Measurements from ENCODE around the gene SLC38A10. TPM values are rescaled to one million over a fixed set of nuclear protein-coding genes. Genes with fewer than 3 reads are reported as not detected.

Gene SLC38A10
- total RNA-seq, 2 experiments from 2014 or later: 56.0 to 147 TPM

DNA sequence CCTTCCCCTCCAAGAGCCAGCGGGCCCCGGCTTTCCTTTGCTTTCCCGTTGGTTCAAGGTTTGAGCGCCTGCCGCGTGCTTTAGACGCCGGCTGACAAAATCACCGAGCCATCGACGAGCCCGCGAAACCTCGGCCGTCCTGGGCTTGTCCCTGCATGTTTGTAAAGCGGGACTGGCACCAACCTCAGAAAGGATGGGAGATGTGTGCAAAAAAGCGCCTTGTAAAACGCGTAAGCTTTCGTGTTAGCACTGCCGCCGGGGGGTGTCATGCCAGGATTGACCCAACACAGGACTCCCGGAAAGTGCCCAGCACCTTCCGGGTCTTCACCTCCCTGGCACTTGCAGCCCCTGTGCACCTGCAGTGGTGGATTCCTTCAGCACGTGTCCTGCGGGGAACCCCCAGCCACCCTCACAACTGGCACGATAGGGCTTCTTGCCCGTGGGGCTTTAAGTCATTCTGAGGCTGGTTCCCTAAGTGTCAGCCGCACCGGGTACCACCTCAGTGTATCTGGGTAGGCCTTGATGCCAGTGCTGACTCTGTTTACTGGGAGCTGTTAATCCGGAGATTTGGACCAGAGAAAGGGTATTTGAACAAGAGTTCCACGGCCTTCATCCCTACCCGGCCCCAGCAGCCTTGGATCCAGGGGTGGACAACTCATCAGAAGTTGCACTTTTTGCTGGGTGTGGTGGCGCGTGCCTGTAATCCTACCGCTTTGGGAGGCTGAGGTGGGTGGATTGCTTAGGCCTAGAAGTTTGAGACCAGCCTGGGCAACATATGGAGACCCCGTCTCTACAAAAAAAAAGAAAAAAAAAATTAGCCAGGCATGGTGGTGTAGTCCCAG, 55.2 kb downstream of the SLC38A10 start:
- Histone ChIP-seq H3K79me2 (ENCODE audit: insufficient read depth, low read depth, low read length) (peaks cover 30% of the 10 kb centered on the region), H3K9me2 (ENCODE audit: insufficient read depth, low read length) (no peaks in the 10 kb centered on the region), H2AFZ (ENCODE audit: low read length) (peak overlapping the region; percentile 1; the same call in 1 of the 2 replicates), H3K4me2 (ENCODE audit: low read length) (peak overlapping the region; percentile 82), H3K4me1 (ENCODE audit: insufficient read depth, low read length, poor library complexity, severe bottlenecking) (peaks cover 44% of the 10 kb centered on the region), H3K9me3 (ENCODE audit: low read length) (no peaks in the 10 kb centered on the region), H3K36me3 (ENCODE audit: insufficient read depth, low read length) (peaks cover 34% of the 10 kb centered on the region), H3K27ac (ENCODE audit: low read depth, low read length, poor library complexity, severe bottlenecking) (peak overlapping the region; percentile 61), H3K4me3 (ENCODE audit: low read depth, low read length, poor library complexity, severe bottlenecking) (peak overlapping the region; percentile 79), H4K20me1 (ENCODE audit: insufficient read depth, low read length) (peaks cover 5% of the 10 kb centered on the region; the same call in 1 of the 2 replicates)
- BruUV-seq (replicated peaks): no TSS peak
- ChIA-PET POLR2A (interaction anchor here (0.6 to 2.3 kb wide), 3 partner anchors 17 to 429 kb away, joined by 3 to 12 read pairs (median 3); partner anchors contain the start of gene CEP131), CTCF (ENCODE audit: unreplicated experiment) (interaction anchor here (1.2 kb wide), 1 partner anchor 97 kb away, joined by 7 read pairs; no protein-coding TSS in a partner anchor)
- peak; percentile 76 for DNase-seq (ENCODE audit: low spot score)
- intact Hi-C loops (cut with micrococcal nuclease; ENCODE audit: unreplicated experiment): loop anchor here (1.0 to 2.0 kb wide), 3 partner anchors 17 to 217 kb away; no protein-coding TSS in a partner anchor
- TF ChIP-seq EZH2phosphoT487 (IDR thresholded peaks at IDR 0.05; ENCODE audit: borderline replicate concordance, low read depth, low read length) (no peak), CTCF (conservative IDR thresholded peaks at IDR 0.05; ENCODE audit: low read length) (no peak)

DNA sequence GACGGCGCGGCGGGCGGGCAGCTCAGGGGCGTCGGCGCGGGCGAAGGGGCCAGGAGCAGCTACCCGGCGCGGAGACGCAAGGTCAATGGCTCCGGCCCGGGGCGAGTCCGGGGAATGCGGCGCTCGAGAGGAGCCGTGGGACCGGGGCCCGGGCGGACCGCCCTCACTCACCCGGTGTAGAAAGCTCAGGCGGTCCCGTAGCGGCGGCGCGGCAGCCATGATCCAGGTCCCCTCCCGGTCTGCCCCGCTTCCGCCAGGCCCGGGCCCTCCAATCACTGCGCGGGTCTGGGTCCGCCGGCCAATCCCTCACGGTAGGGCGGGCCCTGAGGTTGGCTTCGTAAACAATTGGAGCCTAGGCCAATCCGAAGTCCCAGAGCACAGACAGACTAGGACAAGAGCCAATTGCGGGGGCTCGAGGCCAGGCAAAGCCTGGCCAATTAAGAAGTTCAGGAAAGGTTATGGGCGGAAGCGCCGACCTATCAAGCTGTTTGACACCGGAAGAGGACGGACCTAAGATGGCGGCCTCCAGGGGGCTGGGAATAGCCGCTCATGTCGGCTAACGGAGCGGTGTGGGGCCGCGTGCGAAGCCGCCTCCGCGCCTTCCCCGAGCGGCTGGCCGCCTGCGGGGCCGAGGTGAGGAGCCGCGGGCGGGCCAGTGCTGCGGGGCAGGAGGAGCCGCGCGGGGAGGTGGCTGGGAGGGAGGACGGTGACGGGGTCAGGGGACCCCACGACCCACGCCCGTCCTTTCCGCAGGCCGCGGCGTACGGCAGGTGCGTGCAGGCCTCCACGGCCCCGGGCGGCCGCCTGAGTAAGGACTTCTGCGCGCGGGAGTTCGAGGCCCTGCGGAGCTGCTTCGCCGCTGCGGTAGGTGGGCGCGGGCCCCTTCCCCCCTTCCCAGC, 56.0 kb downstream of the SLC38A10 start, which contains the start of the genes NDUFAF8 and TEPSIN:
TSS of gene NDUFAF8 (plus strand) at position 504 of the 899 bp plus-strand sequence. CDS start at position 550, 46 bp downstream.
TSS of gene TEPSIN (minus strand) at position 241 of the 899 bp plus-strand sequence. CDS start at position 219, 22 bp downstream.
- Histone ChIP-seq H3K4me3 (ENCODE audit: low read depth, low read length, poor library complexity, severe bottlenecking) (peak within 1 kb of the TSS; percentile 79), H3K4me2 (ENCODE audit: low read length) (peak within 1 kb of the TSS; percentile 95), H3K36me3 (ENCODE audit: insufficient read depth, low read length) (peaks cover 34% of the 10 kb centered on the region), H4K20me1 (ENCODE audit: insufficient read depth, low read length) (peaks cover 5% of the 10 kb centered on the region; the same call in 1 of the 2 replicates), H3K9me2 (ENCODE audit: insufficient read depth, low read length) (no peaks in the 10 kb centered on the region), H3K79me2 (ENCODE audit: insufficient read depth, low read depth, low read length) (peaks cover 30% of the 10 kb centered on the region), H3K27ac (ENCODE audit: low read depth, low read length, poor library complexity, severe bottlenecking) (peak within 1 kb of the TSS; percentile 61), H3K4me1 (ENCODE audit: insufficient read depth, low read length, poor library complexity, severe bottlenecking) (peaks cover 35% of the 10 kb centered on the region), H2AFZ (ENCODE audit: low read length) (peak within 1 kb of the TSS; percentile 35), H3K9me3 (ENCODE audit: low read length) (no peaks in the 10 kb centered on the region)
- POLR2A ChIA-PET: interaction anchor here (0.9 to 2.3 kb wide), 3 partner anchors 11 to 246 kb away, joined by 3 to 12 read pairs (median 3); partner anchors contain the start of gene CEP131
- no TSS peak for BruUV-seq (replicated peaks)
- CTCF ChIA-PET (ENCODE audit: unreplicated experiment): no interaction called here
- intact Hi-C loops (cut with micrococcal nuclease; ENCODE audit: unreplicated experiment): loop anchor here (1.0 kb wide), 2 partner anchors 16 to 32 kb away; no protein-coding TSS in a partner anchor
- DNase-seq (ENCODE audit: low spot score): peak; percentile 100
- TF ChIP-seq CTCF (conservative IDR thresholded peaks at IDR 0.05; ENCODE audit: low read length) (no peak), EZH2phosphoT487 (IDR thresholded peaks at IDR 0.05; ENCODE audit: borderline replicate concordance, low read depth, low read length) (no peak)

Data from OCI-LY7 (cell line).